HepG2 (cell line): Measurements from ENCODE around the gene AHCYL2. TPM values are rescaled to one million over a fixed set of nuclear protein-coding genes. Genes with fewer than 3 reads are reported as not detected.

Experiments
- CENPT ChIP-seq: sonication (generic); formaldehyde crosslinking; IDR thresholded peaks from 2 replicates; pipeline ENCODE4 v1.8.0; 2022; ENCODE audit warnings: low read depth, mild to moderate bottlenecking, moderate library complexity, missing genetic modification reagents
- DPF2 ChIP-seq: sonication (generic); formaldehyde crosslinking; IDR thresholded peaks from 2 replicates; pipeline ENCODE4 v1.4.0; 2020; ENCODE audit warnings: mild to moderate bottlenecking, low read depth, missing genetic modification reagents, borderline replicate concordance
- FOXA3 ChIP-seq: IDR thresholded peaks from 2 replicates; pipeline ENCODE4 v1.6.1; 2016; ENCODE audit warnings: missing genetic modification reagents, missing compliant biosample characterization
- HDAC2 ChIP-seq: sonication (generic); formaldehyde crosslinking; IDR thresholded peaks from 2 replicates; pipeline ENCODE4 v1.4.0; 2020; ENCODE audit warnings: missing genetic modification reagents
- HNRNPL ChIP-seq: fragments of 200-400 bp; formaldehyde crosslinking; IDR thresholded peaks from 2 replicates; pipeline ENCODE4 v1.6.1; 2017; ENCODE audit warnings: mild to moderate bottlenecking, low read depth, low read length
- HOXD1 ChIP-seq: sonication (generic); formaldehyde crosslinking; IDR thresholded peaks from 2 replicates; pipeline ENCODE4 v1.5.0; 2020; ENCODE audit warnings: missing genetic modification reagents
- IKZF4 ChIP-seq: sonication (generic); formaldehyde crosslinking; IDR thresholded peaks from 2 replicates; pipeline ENCODE4 v1.5.1; 2020; ENCODE audit warnings: borderline replicate concordance, mild to moderate bottlenecking, low read depth, missing genetic modification reagents; ENCODE audit errors: not compliant biosample characterization
- MLLT10 ChIP-seq: sonication (generic); formaldehyde crosslinking; IDR thresholded peaks from 2 replicates; pipeline ENCODE4 v1.4.0; 2020; ENCODE audit warnings: missing genetic modification reagents
- MXI1 ChIP-seq: IDR thresholded peaks from 3 replicates; pipeline ENCODE4 v1.6.1; 2012; ENCODE audit warnings: low read depth, low read length, inconsistent platforms, borderline replicate concordance
- NR2C2 ChIP-seq: sonication (generic); formaldehyde crosslinking; IDR thresholded peaks from 2 replicates; pipeline ENCODE4 v1.4.0; 2020; ENCODE audit warnings: missing genetic modification reagents, mild to moderate bottlenecking, moderate library complexity, borderline replicate concordance
- RAD21 ChIP-seq: fragments of 450-650 bp; formaldehyde crosslinking; IDR thresholded peaks from 2 replicates; pipeline ENCODE4 v1.5.0; 2020; ENCODE audit warnings: mild to moderate bottlenecking
- TAF1 ChIP-seq: sonication (generic); formaldehyde crosslinking; IDR thresholded peaks from 2 replicates; pipeline ENCODE4 v1.4.0; 2020; ENCODE audit warnings: missing genetic modification reagents
- TBX3 ChIP-seq: fragments of 450-650 bp; IDR thresholded peaks from 2 replicates; pipeline ENCODE4 v1.6.1; 2017; ENCODE audit warnings: antibody characterized with exemption, mild to moderate bottlenecking, inconsistent platforms, borderline replicate concordance
- ZBTB7B ChIP-seq: sonication (generic); formaldehyde crosslinking; IDR thresholded peaks from 2 replicates; pipeline ENCODE4 v1.4.0; 2020; ENCODE audit warnings: missing genetic modification reagents
- ZFP82 ChIP-seq: sonication (generic); formaldehyde crosslinking; IDR thresholded peaks from 2 replicates; pipeline ENCODE4 v1.5.1; 2020; ENCODE audit warnings: mild to moderate bottlenecking, missing genetic modification reagents, borderline replicate concordance
- ZNF446 ChIP-seq: sonication (generic); formaldehyde crosslinking; IDR thresholded peaks from 2 replicates; pipeline ENCODE4 v1.5.0; 2020; ENCODE audit warnings: mild to moderate bottlenecking, missing genetic modification reagents
- ZNF782 ChIP-seq: sonication (generic); formaldehyde crosslinking; IDR thresholded peaks from 2 replicates; pipeline ENCODE4 v1.4.0; 2020; ENCODE audit warnings: missing genetic modification reagents, mild to moderate bottlenecking, borderline replicate concordance
- ZNF883 ChIP-seq: sonication (generic); formaldehyde crosslinking; IDR thresholded peaks from 2 replicates; pipeline ENCODE4 v1.5.1; 2020; ENCODE audit warnings: mild to moderate bottlenecking, missing genetic modification reagents; ENCODE audit errors: not compliant biosample characterization
- polyA plus RNA-seq, 8 experiments: library from polyadenylated mRNA; depleted of rRNA in 3 of 8; stranded (reverse) in 7 of 8; unstranded in 1 of 8; fragments of >200 nt; fragmentation: Illumina TruSeq in 4 of 8; extraction: Trizol in 4 of 8; gene quantifications; 2 replicates each; pipeline versions ENCODE4 v1.2.1 to v1.2.3, GENCODE V29; 2011 to 2016; ENCODE audit warnings: low read depth in 4 of 8, missing spikeins in 1 of 8, mixed read lengths in 1 of 8; ENCODE audit not compliant: insufficient read depth in 1 of 8
- total RNA-seq, 5 experiments: library from RNA; depleted of rRNA; stranded (reverse); fragments of >200 nt; fragmentation: Illumina TruSeq; extraction: Trizol; gene quantifications; 2 replicates each; pipeline ENCODE4 v1.2.3, GENCODE V29; 2016; ENCODE audit warnings: low read depth in 1 of 5
- TF ChIP-seq, protein P1 (sequence below): sonication (generic); formaldehyde crosslinking; IDR thresholded peaks from 2 replicates; pipeline ENCODE4 v1.4.0; 2020; ENCODE audit warnings: missing genetic modification reagents
- TF ChIP-seq, protein P2 (sequence below): sonication (generic); formaldehyde crosslinking; IDR thresholded peaks from 2 replicates; pipeline ENCODE4 v1.4.0; 2020; ENCODE audit warnings: mild to moderate bottlenecking, missing genetic modification reagents

The AHCYL2 gene
- total and polyA plus RNA-seq, 2 of the 13 experiments (the other 11 are each of a cell fraction or from before 2014, with no cell fraction given) = 9.5 to 14.7 TPM

DNA sequence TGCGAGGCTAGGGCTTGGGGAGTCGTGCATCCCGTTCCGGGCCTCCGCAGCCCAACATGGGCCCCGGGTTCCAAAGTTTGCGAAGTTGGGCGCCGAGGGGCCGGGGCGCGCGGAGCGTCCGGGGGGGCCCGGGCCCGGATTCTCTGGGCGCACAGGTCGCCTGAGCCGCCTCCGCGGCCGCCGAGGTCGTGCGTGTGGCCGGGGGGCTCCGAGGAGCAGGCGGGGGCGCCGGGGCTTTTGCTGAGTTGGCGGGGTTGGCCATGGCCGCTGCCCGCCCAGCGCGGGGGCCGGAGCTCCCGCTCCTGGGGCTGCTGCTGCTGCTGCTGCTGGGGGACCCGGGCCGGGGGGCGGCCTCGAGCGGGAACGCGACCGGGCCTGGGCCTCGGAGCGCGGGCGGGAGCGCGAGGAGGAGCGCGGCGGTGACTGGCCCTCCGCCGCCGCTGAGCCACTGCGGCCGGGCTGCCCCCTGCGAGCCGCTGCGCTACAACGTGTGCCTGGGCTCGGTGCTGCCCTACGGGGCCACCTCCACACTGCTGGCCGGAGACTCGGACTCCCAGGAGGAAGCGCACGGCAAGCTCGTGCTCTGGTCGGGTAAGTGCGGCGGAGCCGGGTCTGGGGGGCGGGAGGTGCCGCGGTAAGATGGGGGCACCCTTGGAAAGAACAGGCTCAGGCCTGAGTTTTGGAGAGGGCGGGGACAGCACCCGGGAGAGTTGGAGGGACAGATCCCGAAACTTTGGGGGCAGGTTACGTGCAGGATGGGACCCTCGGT, 35.8 kb upstream of the AHCYL2 start (continued):
- TF ChIP-seq, protein P1, sequence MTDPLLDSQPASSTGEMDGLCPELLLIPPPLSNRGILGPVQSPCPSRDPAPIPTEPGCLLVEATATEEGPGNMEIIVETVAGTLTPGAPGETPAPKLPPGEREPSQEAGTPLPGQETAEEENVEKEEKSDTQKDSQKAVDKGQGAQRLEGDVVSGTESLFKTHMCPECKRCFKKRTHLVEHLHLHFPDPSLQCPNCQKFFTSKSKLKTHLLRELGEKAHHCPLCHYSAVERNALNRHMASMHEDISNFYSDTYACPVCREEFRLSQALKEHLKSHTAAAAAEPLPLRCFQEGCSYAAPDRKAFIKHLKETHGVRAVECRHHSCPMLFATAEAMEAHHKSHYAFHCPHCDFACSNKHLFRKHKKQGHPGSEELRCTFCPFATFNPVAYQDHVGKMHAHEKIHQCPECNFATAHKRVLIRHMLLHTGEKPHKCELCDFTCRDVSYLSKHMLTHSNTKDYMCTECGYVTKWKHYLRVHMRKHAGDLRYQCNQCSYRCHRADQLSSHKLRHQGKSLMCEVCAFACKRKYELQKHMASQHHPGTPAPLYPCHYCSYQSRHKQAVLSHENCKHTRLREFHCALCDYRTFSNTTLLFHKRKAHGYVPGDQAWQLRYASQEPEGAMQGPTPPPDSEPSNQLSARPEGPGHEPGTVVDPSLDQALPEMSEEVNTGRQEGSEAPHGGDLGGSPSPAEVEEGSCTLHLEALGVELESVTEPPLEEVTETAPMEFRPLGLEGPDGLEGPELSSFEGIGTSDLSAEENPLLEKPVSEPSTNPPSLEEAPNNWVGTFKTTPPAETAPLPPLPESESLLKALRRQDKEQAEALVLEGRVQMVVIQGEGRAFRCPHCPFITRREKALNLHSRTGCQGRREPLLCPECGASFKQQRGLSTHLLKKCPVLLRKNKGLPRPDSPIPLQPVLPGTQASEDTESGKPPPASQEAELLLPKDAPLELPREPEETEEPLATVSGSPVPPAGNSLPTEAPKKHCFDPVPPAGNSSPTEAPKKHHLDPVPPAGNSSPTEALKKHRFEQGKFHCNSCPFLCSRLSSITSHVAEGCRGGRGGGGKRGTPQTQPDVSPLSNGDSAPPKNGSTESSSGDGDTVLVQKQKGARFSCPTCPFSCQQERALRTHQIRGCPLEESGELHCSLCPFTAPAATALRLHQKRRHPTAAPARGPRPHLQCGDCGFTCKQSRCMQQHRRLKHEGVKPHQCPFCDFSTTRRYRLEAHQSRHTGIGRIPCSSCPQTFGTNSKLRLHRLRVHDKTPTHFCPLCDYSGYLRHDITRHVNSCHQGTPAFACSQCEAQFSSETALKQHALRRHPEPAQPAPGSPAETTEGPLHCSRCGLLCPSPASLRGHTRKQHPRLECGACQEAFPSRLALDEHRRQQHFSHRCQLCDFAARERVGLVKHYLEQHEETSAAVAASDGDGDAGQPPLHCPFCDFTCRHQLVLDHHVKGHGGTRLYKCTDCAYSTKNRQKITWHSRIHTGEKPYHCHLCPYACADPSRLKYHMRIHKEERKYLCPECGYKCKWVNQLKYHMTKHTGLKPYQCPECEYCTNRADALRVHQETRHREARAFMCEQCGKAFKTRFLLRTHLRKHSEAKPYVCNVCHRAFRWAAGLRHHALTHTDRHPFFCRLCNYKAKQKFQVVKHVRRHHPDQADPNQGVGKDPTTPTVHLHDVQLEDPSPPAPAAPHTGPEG (CRISPR knock-in tag) = no peak
- TF ChIP-seq FOXA3 (CRISPR knock-in tag) (no peak), TAF1 (CRISPR knock-in tag) (no peak), DPF2 (CRISPR knock-in tag) (no peak), MXI1 (no peak), HNRNPL (0 out of 2 replicates have a peak, but pooled peaks have one; percentile 18), TBX3 (no peak), ZFP82 (no peak), ZBTB7B (CRISPR knock-in tag) (no peak), MLLT10 (CRISPR knock-in tag) (no peak), CENPT (no peak), HDAC2 (no peak), NR2C2 (CRISPR knock-in tag) (peak; percentile 20; the same call in 1 of the 2 replicates), ZNF883 (CRISPR knock-in tag) (peak; percentile 9), ZNF782 (CRISPR knock-in tag) (no peak), RAD21 (CRISPR knock-in tag) (no peak), IKZF4 (no peak), ZNF446 (CRISPR knock-in tag) (no peak), HOXD1 (no peak)
- TF ChIP-seq, protein P2, sequence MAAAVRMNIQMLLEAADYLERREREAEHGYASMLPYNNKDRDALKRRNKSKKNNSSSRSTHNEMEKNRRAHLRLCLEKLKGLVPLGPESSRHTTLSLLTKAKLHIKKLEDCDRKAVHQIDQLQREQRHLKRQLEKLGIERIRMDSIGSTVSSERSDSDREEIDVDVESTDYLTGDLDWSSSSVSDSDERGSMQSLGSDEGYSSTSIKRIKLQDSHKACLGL (CRISPR knock-in tag) = peak; percentile 17; the same call in 1 of the 2 replicates
